K562 (cell line): ENCODE data around the gene SATB2.

Experiments
- BRCA1 ChIP-seq, 2 experiments: fragments of 450-650 bp in 1 of 2; sonication (generic) in 1 of 2; formaldehyde crosslinking in 1 of 2; IDR thresholded peaks; 2 replicates each; pipeline versions ENCODE4 v1.5.0 to v1.6.1; 2017 to 2020; ENCODE audit warnings: mild to moderate bottlenecking in 1 of 2, missing genetic modification reagents in 1 of 2
- HLTF ChIP-seq: fragments of 450-650 bp; IDR thresholded peaks from 2 replicates; pipeline ENCODE4 v1.6.1; 2016
- HMGXB4 ChIP-seq: sonication (generic); formaldehyde crosslinking; IDR thresholded peaks from 2 replicates; pipeline ENCODE4 v1.8.1; 2023; ENCODE audit warnings: mild to moderate bottlenecking, missing genetic modification reagents
- ILK ChIP-seq: fragments of 450-650 bp; IDR thresholded peaks from 2 replicates; pipeline ENCODE4 v1.6.1; 2016; ENCODE audit warnings: missing genetic modification characterization, low read depth, mild to moderate bottlenecking, missing compliant biosample characterization, moderate library complexity, borderline replicate concordance
- IRF2 ChIP-seq: sonication (generic); formaldehyde crosslinking; IDR thresholded peaks from 2 replicates; pipeline ENCODE4 v1.8.1; 2022; ENCODE audit warnings: mild to moderate bottlenecking, missing genetic modification reagents
- MTA3 ChIP-seq: fragments of 450-650 bp; formaldehyde crosslinking; IDR thresholded peaks from 2 replicates; pipeline ENCODE4 v1.6.1; 2017; ENCODE audit warnings: mild to moderate bottlenecking, borderline replicate concordance
- TCF7 ChIP-seq: sonication (generic); IDR thresholded peaks from 2 replicates; pipeline ENCODE4 v1.6.1; 2016; ENCODE audit warnings: antibody characterized with exemption, borderline replicate concordance
- ZNF12 ChIP-seq: sonication (generic); formaldehyde crosslinking; IDR thresholded peaks from 2 replicates; pipeline ENCODE4 v1.4.0; 2020; ENCODE audit warnings: mild to moderate bottlenecking, missing genetic modification reagents
- ZNF263 ChIP-seq: sonication (generic); formaldehyde crosslinking; IDR thresholded peaks from 2 replicates; pipeline ENCODE4 v1.8.0; 2022; ENCODE audit warnings: mild to moderate bottlenecking, missing genetic modification reagents, borderline replicate concordance
- TF ChIP-seq, protein P1 (sequence below), 3 experiments: IDR thresholded peaks in 2 of 3; conservative IDR thresholded peaks in 1 of 3; 2 replicates each; pipeline ENCODE4 v1.5.1; 2011 to 2012; ENCODE audit warnings: low read length in 3 of 3, mild to moderate bottlenecking in 3 of 3, control low read depth in 2 of 3, improper control_type of control experiment in 1 of 3, inconsistent platforms in 1 of 3, low read depth in 1 of 3, mixed read lengths in 1 of 3, moderate library complexity in 1 of 3; ENCODE audit not compliant: insufficient read depth in 2 of 3

- TF ChIP-seq HLTF (no peak), ZNF263 (CRISPR knock-in tag) (no peak), BRCA1 (IDR thresholded peaks at IDR 0.05) (no peak), BRCA1 (CRISPR knock-in tag; IDR thresholded peaks at IDR 0.05) (no peak), ZNF12 (CRISPR knock-in tag) (no peak), HMGXB4 (no peak), TCF7 (no peak), MTA3 (no peak), ILK (tag) (no peak), IRF2 (no peak)
- TF ChIP-seq, protein P1, sequence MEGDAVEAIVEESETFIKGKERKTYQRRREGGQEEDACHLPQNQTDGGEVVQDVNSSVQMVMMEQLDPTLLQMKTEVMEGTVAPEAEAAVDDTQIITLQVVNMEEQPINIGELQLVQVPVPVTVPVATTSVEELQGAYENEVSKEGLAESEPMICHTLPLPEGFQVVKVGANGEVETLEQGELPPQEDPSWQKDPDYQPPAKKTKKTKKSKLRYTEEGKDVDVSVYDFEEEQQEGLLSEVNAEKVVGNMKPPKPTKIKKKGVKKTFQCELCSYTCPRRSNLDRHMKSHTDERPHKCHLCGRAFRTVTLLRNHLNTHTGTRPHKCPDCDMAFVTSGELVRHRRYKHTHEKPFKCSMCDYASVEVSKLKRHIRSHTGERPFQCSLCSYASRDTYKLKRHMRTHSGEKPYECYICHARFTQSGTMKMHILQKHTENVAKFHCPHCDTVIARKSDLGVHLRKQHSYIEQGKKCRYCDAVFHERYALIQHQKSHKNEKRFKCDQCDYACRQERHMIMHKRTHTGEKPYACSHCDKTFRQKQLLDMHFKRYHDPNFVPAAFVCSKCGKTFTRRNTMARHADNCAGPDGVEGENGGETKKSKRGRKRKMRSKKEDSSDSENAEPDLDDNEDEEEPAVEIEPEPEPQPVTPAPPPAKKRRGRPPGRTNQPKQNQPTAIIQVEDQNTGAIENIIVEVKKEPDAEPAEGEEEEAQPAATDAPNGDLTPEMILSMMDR (IDR thresholded peaks at IDR 0.05 in 2 of 3, conservative IDR thresholded peaks at IDR 0.05 in 1 of 3; ENCODE audit: insufficient read depth in 2 of 3, low read depth in 1 of 3, low read length in 3 of 3), result no peak
Measured at GRCh38 chr2:199446996-199447576, 10.7 kb downstream of the SATB2 start.
